ENCODE results near the gene RBBP8NL. TPM values are rescaled to one million over a fixed set of nuclear protein-coding genes. Genes with fewer than 3 reads are reported as not detected.

The RBBP8NL gene
- total RNA-seq, 1 experiment from 2014 or later = 1.5 TPM

GRCh38 chr20:62436692-62437091 is 9.4 kb upstream of the RBBP8NL start:
- CTCF ChIA-PET = interaction anchor here (1.4 kb wide), 1 partner anchor 112 kb away, joined by 3 read pairs; no protein-coding TSS in a partner anchor
- H3K4me1 Mint-ChIP-seq = 0 out of 2 replicates have a peak, but pooled peaks cover under 1% of the 10 kb centered on the region
- no peaks in the 10 kb centered on the region; the same call in none of the 2 replicates for H3K27me3 Mint-ChIP-seq (ENCODE audit: low read depth)
- DNase-seq (ENCODE audit: low spot score) (no peak), ATAC-seq (no peak)
- H3K9me3 Mint-ChIP-seq = no peaks in the 10 kb centered on the region; the same call in 1 of the 2 replicates
- no peak overlapping the region for H3K4me3 Mint-ChIP-seq
- POLR2A ChIA-PET = no interaction called here
- no peaks in the 10 kb centered on the region for H3K36me3 Mint-ChIP-seq
- H3K27ac Mint-ChIP-seq = no peak overlapping the region
- TF ChIP-seq FOXK1 (CRISPR knock-in tag; IDR thresholded peaks at IDR 0.05) (no peak), EMX1 (CRISPR knock-in tag; IDR thresholded peaks at IDR 0.05) (no peak), TP53 (CRISPR knock-in tag; IDR thresholded peaks at IDR 0.05) (no peak), ZBTB21 (CRISPR knock-in tag; IDR thresholded peaks at IDR 0.05; ENCODE audit: borderline replicate concordance) (no peak), IRF2 (CRISPR knock-in tag; IDR thresholded peaks at IDR 0.05; ENCODE audit: borderline replicate concordance, low read depth) (no peak), GABPB1 (CRISPR knock-in tag; IDR thresholded peaks at IDR 0.05) (no peak), ZNF281 (CRISPR knock-in tag; IDR thresholded peaks at IDR 0.05) (no peak), KAT7 (CRISPR knock-in tag; IDR thresholded peaks at IDR 0.05; ENCODE audit: borderline replicate concordance) (no peak), JUN (CRISPR knock-in tag; IDR thresholded peaks at IDR 0.05) (no peak), E2F4 (CRISPR knock-in tag; IDR thresholded peaks at IDR 0.05; ENCODE audit: borderline replicate concordance, low read depth) (no peak), NFE2L1 (CRISPR knock-in tag; IDR thresholded peaks at IDR 0.05) (no peak), MLX (CRISPR knock-in tag; IDR thresholded peaks at IDR 0.05) (no peak)
- TF ChIP-seq, protein P1, sequence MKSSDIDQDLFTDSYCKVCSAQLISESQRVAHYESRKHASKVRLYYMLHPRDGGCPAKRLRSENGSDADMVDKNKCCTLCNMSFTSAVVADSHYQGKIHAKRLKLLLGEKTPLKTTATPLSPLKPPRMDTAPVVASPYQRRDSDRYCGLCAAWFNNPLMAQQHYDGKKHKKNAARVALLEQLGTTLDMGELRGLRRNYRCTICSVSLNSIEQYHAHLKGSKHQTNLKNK (CRISPR knock-in tag; IDR thresholded peaks at IDR 0.05) = no peak
- TF ChIP-seq, protein P2, sequence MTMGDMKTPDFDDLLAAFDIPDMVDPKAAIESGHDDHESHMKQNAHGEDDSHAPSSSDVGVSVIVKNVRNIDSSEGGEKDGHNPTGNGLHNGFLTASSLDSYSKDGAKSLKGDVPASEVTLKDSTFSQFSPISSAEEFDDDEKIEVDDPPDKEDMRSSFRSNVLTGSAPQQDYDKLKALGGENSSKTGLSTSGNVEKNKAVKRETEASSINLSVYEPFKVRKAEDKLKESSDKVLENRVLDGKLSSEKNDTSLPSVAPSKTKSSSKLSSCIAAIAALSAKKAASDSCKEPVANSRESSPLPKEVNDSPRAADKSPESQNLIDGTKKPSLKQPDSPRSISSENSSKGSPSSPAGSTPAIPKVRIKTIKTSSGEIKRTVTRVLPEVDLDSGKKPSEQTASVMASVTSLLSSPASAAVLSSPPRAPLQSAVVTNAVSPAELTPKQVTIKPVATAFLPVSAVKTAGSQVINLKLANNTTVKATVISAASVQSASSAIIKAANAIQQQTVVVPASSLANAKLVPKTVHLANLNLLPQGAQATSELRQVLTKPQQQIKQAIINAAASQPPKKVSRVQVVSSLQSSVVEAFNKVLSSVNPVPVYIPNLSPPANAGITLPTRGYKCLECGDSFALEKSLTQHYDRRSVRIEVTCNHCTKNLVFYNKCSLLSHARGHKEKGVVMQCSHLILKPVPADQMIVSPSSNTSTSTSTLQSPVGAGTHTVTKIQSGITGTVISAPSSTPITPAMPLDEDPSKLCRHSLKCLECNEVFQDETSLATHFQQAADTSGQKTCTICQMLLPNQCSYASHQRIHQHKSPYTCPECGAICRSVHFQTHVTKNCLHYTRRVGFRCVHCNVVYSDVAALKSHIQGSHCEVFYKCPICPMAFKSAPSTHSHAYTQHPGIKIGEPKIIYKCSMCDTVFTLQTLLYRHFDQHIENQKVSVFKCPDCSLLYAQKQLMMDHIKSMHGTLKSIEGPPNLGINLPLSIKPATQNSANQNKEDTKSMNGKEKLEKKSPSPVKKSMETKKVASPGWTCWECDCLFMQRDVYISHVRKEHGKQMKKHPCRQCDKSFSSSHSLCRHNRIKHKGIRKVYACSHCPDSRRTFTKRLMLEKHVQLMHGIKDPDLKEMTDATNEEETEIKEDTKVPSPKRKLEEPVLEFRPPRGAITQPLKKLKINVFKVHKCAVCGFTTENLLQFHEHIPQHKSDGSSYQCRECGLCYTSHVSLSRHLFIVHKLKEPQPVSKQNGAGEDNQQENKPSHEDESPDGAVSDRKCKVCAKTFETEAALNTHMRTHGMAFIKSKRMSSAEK (CRISPR knock-in tag; IDR thresholded peaks at IDR 0.05; ENCODE audit: borderline replicate concordance) = no peak
- TF ChIP-seq, protein P3, sequence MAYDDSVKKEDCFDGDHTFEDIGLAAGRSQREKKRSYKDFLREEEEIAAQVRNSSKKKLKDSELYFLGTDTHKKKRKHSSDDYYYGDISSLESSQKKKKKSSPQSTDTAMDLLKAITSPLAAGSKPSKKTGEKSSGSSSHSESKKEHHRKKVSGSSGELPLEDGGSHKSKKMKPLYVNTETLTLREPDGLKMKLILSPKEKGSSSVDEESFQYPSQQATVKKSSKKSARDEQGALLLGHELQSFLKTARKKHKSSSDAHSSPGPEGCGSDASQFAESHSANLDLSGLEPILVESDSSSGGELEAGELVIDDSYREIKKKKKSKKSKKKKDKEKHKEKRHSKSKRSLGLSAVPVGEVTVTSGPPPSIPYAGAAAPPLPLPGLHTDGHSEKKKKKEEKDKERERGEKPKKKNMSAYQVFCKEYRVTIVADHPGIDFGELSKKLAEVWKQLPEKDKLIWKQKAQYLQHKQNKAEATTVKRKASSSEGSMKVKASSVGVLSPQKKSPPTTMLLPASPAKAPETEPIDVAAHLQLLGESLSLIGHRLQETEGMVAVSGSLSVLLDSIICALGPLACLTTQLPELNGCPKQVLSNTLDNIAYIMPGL (CRISPR knock-in tag; IDR thresholded peaks at IDR 0.05) = no peak
- TF ChIP-seq, protein P4, sequence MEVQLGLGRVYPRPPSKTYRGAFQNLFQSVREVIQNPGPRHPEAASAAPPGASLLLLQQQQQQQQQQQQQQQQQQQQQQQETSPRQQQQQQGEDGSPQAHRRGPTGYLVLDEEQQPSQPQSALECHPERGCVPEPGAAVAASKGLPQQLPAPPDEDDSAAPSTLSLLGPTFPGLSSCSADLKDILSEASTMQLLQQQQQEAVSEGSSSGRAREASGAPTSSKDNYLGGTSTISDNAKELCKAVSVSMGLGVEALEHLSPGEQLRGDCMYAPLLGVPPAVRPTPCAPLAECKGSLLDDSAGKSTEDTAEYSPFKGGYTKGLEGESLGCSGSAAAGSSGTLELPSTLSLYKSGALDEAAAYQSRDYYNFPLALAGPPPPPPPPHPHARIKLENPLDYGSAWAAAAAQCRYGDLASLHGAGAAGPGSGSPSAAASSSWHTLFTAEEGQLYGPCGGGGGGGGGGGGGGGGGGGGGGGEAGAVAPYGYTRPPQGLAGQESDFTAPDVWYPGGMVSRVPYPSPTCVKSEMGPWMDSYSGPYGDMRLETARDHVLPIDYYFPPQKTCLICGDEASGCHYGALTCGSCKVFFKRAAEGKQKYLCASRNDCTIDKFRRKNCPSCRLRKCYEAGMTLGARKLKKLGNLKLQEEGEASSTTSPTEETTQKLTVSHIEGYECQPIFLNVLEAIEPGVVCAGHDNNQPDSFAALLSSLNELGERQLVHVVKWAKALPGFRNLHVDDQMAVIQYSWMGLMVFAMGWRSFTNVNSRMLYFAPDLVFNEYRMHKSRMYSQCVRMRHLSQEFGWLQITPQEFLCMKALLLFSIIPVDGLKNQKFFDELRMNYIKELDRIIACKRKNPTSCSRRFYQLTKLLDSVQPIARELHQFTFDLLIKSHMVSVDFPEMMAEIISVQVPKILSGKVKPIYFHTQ (CRISPR knock-in tag; IDR thresholded peaks at IDR 0.05) = no peak
- TF ChIP-seq, protein P5, sequence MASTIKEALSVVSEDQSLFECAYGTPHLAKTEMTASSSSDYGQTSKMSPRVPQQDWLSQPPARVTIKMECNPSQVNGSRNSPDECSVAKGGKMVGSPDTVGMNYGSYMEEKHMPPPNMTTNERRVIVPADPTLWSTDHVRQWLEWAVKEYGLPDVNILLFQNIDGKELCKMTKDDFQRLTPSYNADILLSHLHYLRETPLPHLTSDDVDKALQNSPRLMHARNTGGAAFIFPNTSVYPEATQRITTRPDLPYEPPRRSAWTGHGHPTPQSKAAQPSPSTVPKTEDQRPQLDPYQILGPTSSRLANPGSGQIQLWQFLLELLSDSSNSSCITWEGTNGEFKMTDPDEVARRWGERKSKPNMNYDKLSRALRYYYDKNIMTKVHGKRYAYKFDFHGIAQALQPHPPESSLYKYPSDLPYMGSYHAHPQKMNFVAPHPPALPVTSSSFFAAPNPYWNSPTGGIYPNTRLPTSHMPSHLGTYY (CRISPR knock-in tag; IDR thresholded peaks at IDR 0.05) = no peak
- TF ChIP-seq, protein P6, sequence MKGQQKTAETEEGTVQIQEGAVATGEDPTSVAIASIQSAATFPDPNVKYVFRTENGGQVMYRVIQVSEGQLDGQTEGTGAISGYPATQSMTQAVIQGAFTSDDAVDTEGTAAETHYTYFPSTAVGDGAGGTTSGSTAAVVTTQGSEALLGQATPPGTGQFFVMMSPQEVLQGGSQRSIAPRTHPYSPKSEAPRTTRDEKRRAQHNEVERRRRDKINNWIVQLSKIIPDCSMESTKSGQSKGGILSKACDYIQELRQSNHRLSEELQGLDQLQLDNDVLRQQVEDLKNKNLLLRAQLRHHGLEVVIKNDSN (CRISPR knock-in tag; IDR thresholded peaks at IDR 0.05) = no peak
- TF ChIP-seq, protein P7, sequence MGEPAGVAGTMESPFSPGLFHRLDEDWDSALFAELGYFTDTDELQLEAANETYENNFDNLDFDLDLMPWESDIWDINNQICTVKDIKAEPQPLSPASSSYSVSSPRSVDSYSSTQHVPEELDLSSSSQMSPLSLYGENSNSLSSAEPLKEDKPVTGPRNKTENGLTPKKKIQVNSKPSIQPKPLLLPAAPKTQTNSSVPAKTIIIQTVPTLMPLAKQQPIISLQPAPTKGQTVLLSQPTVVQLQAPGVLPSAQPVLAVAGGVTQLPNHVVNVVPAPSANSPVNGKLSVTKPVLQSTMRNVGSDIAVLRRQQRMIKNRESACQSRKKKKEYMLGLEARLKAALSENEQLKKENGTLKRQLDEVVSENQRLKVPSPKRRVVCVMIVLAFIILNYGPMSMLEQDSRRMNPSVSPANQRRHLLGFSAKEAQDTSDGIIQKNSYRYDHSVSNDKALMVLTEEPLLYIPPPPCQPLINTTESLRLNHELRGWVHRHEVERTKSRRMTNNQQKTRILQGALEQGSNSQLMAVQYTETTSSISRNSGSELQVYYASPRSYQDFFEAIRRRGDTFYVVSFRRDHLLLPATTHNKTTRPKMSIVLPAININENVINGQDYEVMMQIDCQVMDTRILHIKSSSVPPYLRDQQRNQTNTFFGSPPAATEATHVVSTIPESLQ (CRISPR knock-in tag; IDR thresholded peaks at IDR 0.05) = no peak

Data from WTC11 (cell line).